Upper lobe of left lung (tissue), 6 donors: ENCODE data around the gene PEPD. TPM values are rescaled to one million over a fixed set of nuclear protein-coding genes. Genes with fewer than 3 reads are reported as not detected.
"Not testable (repeated sequence)": the region's sequence is repeated elsewhere in the genome, so short reads cannot be mapped to it uniquely, and the experiment has no call there.

Source experiments
- ATAC-seq, 2 donors: fragments of 200-7000 bp; cut with Tn5 transposase; one replicate each; pipeline ENCODE4 v1.9.1; 2022; ENCODE audit warnings: mild to moderate bottlenecking in 2 of 2, moderate library complexity in 2 of 2; ENCODE audit not compliant: low FRiP score in 2 of 2
- DNase-seq, 2 donors: peaks; one replicate each; pipeline ENCODE4 v3.0.0-alpha.2; 2019 to 2020
- H3K27ac ChIP-seq, 4 donors: fragments of 200-600 bp; sonication (generic); one replicate each; pipeline ENCODE4 v1.5.1; 2016 to 2019
- H3K27me3 ChIP-seq, 4 donors: fragments of 200-600 bp; sonication (generic); one replicate each; pipeline ENCODE4 v1.5.1; 2017 to 2019
- H3K36me3 ChIP-seq, 4 donors: fragments of 200-600 bp; sonication (generic); one replicate each; pipeline ENCODE4 v1.5.1; 2016 to 2019
- H3K4me1 ChIP-seq, 4 donors: fragments of 200-600 bp; sonication (generic); one replicate each; pipeline ENCODE4 v1.5.1; 2018 to 2019
- H3K4me3 ChIP-seq, 4 donors: fragments of 200-600 bp; sonication (generic); one replicate each; pipeline ENCODE4 v1.5.1; 2017 to 2019; ENCODE audit warnings: mild to moderate bottlenecking in 2 of 4, moderate library complexity in 1 of 4
- H3K9me3 ChIP-seq, 4 donors: fragments of 200-600 bp; sonication (generic); one replicate each; pipeline ENCODE4 v1.5.1; 2018 to 2019
- CTCF ChIP-seq, 6 experiments: fragments of 450-650 bp in 4 of 6; fragments of 200-600 bp in 2 of 6; sonication (generic) in 2 of 6; IDR thresholded peaks; one replicate each; pipeline ENCODE4 v1.5.1; 2016 to 2019; ENCODE audit warnings: antibody characterized with exemption in 6 of 6
- EP300 ChIP-seq, 4 donors: sonication (generic); formaldehyde crosslinking; IDR thresholded peaks; one replicate each; pipeline ENCODE4 v1.5.1; 2017; ENCODE audit warnings: antibody characterized with exemption in 4 of 4, control low read depth in 2 of 4
- POLR2A ChIP-seq, 4 donors: fragments of 450-650 bp; IDR thresholded peaks; one replicate each; pipeline ENCODE4 v1.5.1; 2016 to 2017; ENCODE audit warnings: antibody characterized with exemption in 4 of 4, mild to moderate bottlenecking in 2 of 4
- POLR2AphosphoS5 ChIP-seq, 2 donors: sonication (generic); formaldehyde crosslinking; IDR thresholded peaks; one replicate each; pipeline ENCODE4 v1.5.1; 2017; ENCODE audit warnings: antibody characterized with exemption in 2 of 2
- WGBS, 2 donors: methylation state at CpG; one replicate each; pipeline ENCODE4 v1.1.5; 2017 to 2018; 5-methylcytosine and 5-hydroxymethylcytosine counted together
- total RNA-seq, 6 donors: library from RNA; depleted of rRNA in 4 of 6; stranded (reverse); fragments of >200 nt in 4 of 6; gene quantifications; one replicate each; pipeline versions ENCODE4 v1.1.0 to v1.2.1, GENCODE V29; 2016 to 2021
- donor health status: DM: no; HTN: no; CAD: no; lungs with moderate emphysema.
- donor health status: DM: no; HTN: yes; CAD: no; lungs with severe emphysema.

PEPD gene
- total RNA-seq, 6 donors from 2014 or later, result 30.4 to 106 (median 80.6) TPM

- ATAC-seq (no peak), DNase-seq (no peak)
- H3K36me3 ChIP-seq, result peaks cover 5 to 13% (median 9%) of the 10 kb centered on the region in 4 donors
These were observed 39.7 kb downstream of the PEPD start for GRCh38 chr19:33481863-33482262.

GRCh38 chr19:33479570-33479969, 42.0 kb downstream of the PEPD start:
- 92 to 99% methylated on average over 3 of the region's 3 CpGs for WGBS, 2 donors
- ATAC-seq, H3K4me3 ChIP-seq, H3K27ac ChIP-seq, H3K27me3 ChIP-seq, DNase-seq, H3K4me1 ChIP-seq: not testable (repeated sequence)
- Histone ChIP-seq H3K9me3 (peaks cover 4 to 13% (median 6%) of the 10 kb centered on the region in 4 donors), H3K36me3 (peaks cover 6 to 17% (median 8%) of the 10 kb centered on the region in 4 donors)

More at GRCh38 chr19:33481863-33482262, 39.7 kb downstream of the PEPD start:
- no peaks in the 10 kb centered on the region for H3K27me3 ChIP-seq
- no peak for TF ChIP-seq POLR2AphosphoS5 (IDR thresholded peaks at IDR 0.05)
- no peak for TF ChIP-seq POLR2A (IDR thresholded peaks at IDR 0.05)
- TF ChIP-seq EP300 (IDR thresholded peaks at IDR 0.05), result no peak
- H3K9me3 ChIP-seq, result peaks cover 4 to 13% (median 6%) of the 10 kb centered on the region in 4 donors
- no peak overlapping the region for H3K27ac ChIP-seq
- no peaks in the 10 kb centered on the region for H3K4me1 ChIP-seq
- H3K4me3 ChIP-seq, result no peak overlapping the region
- WGBS, 2 donors, result 92% methylated on average over 4 of the region's 4 CpGs

GRCh38 chr19:33477781-33478180, 43.8 kb downstream of the PEPD start:
- Histone ChIP-seq H3K4me3 (no peak overlapping the region), H3K27ac (no peak overlapping the region), H3K36me3 (peaks cover 6 to 19% (median 8%) of the 10 kb centered on the region in 4 donors), H3K27me3 (no peaks in the 10 kb centered on the region), H3K9me3 (peaks cover 0 to 1% (median 0%) of the 10 kb centered on the region in 4 donors), H3K4me1 (no peaks in the 10 kb centered on the region)
- no peak for DNase-seq
- 89 to 95% methylated on average over 10 of the region's 10 CpGs for WGBS, 2 donors
- TF ChIP-seq POLR2AphosphoS5 (IDR thresholded peaks at IDR 0.05), result no peak
- no peak for TF ChIP-seq POLR2A (IDR thresholded peaks at IDR 0.05)
- no peak for TF ChIP-seq CTCF (IDR thresholded peaks at IDR 0.05)
- TF ChIP-seq EP300 (IDR thresholded peaks at IDR 0.05), result no peak
- no peak for ATAC-seq

GRCh38 chr19:33476151-33476707, 45.4 kb downstream of the PEPD start:
- no peaks in the 10 kb centered on the region for H3K4me1 ChIP-seq
- no peaks in the 10 kb centered on the region for H3K27me3 ChIP-seq
- peaks cover 6 to 19% (median 8%) of the 10 kb centered on the region in 4 donors for H3K36me3 ChIP-seq
- no peak for TF ChIP-seq CTCF (IDR thresholded peaks at IDR 0.05)
- no peak for TF ChIP-seq EP300 (IDR thresholded peaks at IDR 0.05)
- no peak for TF ChIP-seq POLR2A (IDR thresholded peaks at IDR 0.05)
- no peak for TF ChIP-seq POLR2AphosphoS5 (IDR thresholded peaks at IDR 0.05)
- ATAC-seq (no peak), DNase-seq (peak in 1 of 2 donors; percentile 17)
- no peak overlapping the region for H3K27ac ChIP-seq
- WGBS, 2 donors, result 97 to 98% methylated on average over 8 to 11 of the region's 11 CpGs
- no peak overlapping the region for H3K4me3 ChIP-seq
- no peaks in the 10 kb centered on the region for H3K9me3 ChIP-seq

GRCh38 chr19:33473653-33474305, 47.8 kb downstream of the PEPD start:
- TF ChIP-seq CTCF (IDR thresholded peaks at IDR 0.05) (no peak), POLR2A (IDR thresholded peaks at IDR 0.05) (no peak), POLR2AphosphoS5 (IDR thresholded peaks at IDR 0.05) (no peak), EP300 (IDR thresholded peaks at IDR 0.05) (no peak)
- WGBS, 2 donors, result 41 to 61% methylated on average over 4 to 6 of the region's 6 CpGs

More at GRCh38 chr19:33473653-33474305, 47.8 kb downstream of the PEPD start:
- Histone ChIP-seq H3K4me3 (no peak overlapping the region), H3K9me3 (no peaks in the 10 kb centered on the region), H3K36me3 (peaks cover 6 to 19% (median 8%) of the 10 kb centered on the region in 4 donors), H3K27me3 (no peaks in the 10 kb centered on the region), H3K27ac (no peak overlapping the region), H3K4me1 (no peaks in the 10 kb centered on the region)
- ATAC-seq (no peak), DNase-seq (peak in 1 of 2 donors; percentile 9)
